Activated CD8-positive, alpha-beta T cell treated with anti-CD3 and anti-CD28 coated beads, Interleukin-2, amount 10 ng/mL, durations not matched to agents 7 days and 5 days (primary cell): ENCODE results near the gene GATA5. TPM values are rescaled to one million over a fixed set of nuclear protein-coding genes. Genes with fewer than 3 reads are reported as not detected.

ENCODE experiments used
- ATAC-seq: fragments of 150-1000 bp; cut with Tn5 transposase; one replicate; pipeline ENCODE4 v1.10.0; 2021; ENCODE audit warnings: moderate library complexity
- CTCF ChIA-PET: fragments of 350-600 bp; sonication (Branson Sonifier 250); formaldehyde crosslinking; loops from one replicate; lab custom pipeline; 2021; ENCODE audit warnings: antibody characterized with exemption; lab: Charles Lee
- POLR2A ChIA-PET: fragments of 350-600 bp; sonication (Branson Sonifier 250); formaldehyde crosslinking; loops from one replicate; lab custom pipeline; 2021; ENCODE audit warnings: antibody characterized with exemption; lab: Charles Lee
- DNase-seq: peaks from one replicate; pipeline ENCODE4 v3.0.0-alpha.2; 2020
- H3K27ac Mint-ChIP-seq: one replicate; pipeline ENCODE4 v1.8.0; 2021; ENCODE audit warnings: mild to moderate bottlenecking, mixed read lengths
- H3K27me3 Mint-ChIP-seq: one replicate; pipeline ENCODE4 v1.8.0; 2021; ENCODE audit warnings: low read depth, mixed read lengths
- H3K36me3 Mint-ChIP-seq: one replicate; pipeline ENCODE4 v1.8.0; 2021; ENCODE audit warnings: low read depth, mixed read lengths
- H3K4me1 Mint-ChIP-seq: one replicate; pipeline ENCODE4 v1.8.0; 2021; ENCODE audit warnings: low read depth, mixed read lengths
- H3K4me3 Mint-ChIP-seq: one replicate; pipeline ENCODE4 v1.8.0; 2021; ENCODE audit warnings: mild to moderate bottlenecking, mixed read lengths
- H3K9me3 Mint-ChIP-seq: one replicate; pipeline ENCODE4 v1.8.0; 2022; ENCODE audit warnings: mixed read lengths; ENCODE audit not compliant: insufficient read depth
- total RNA-seq, 2 experiments: library from RNA; stranded (reverse); gene quantifications; one replicate each; pipeline ENCODE4 v1.2.3, GENCODE V29; 2021

Gene GATA5
- total RNA-seq, 2 experiments from 2014 or later: not detected

GRCh38 chr20:62466072-62466760 is 9.6 kb downstream of the GATA5 start:
- Mint-ChIP-seq H3K27me3 (peaks cover 5% of the 10 kb centered on the region), H3K9me3 (no peaks in the 10 kb centered on the region), H3K36me3 (no peaks in the 10 kb centered on the region), H3K27ac (no peak overlapping the region), H3K4me3 (no peak overlapping the region), H3K4me1 (no peaks in the 10 kb centered on the region)
- ChIA-PET POLR2A (no interaction called here), CTCF (no interaction called here)
- ATAC-seq (no peak), DNase-seq (no peak)

GRCh38 chr20:62464990-62465389 is 10.8 kb downstream of the GATA5 start:
- ChIA-PET POLR2A (no interaction called here), CTCF (no interaction called here)
- Mint-ChIP-seq H3K27ac (no peak overlapping the region), H3K27me3 (peaks cover 2% of the 10 kb centered on the region), H3K4me3 (no peak overlapping the region), H3K4me1 (no peaks in the 10 kb centered on the region), H3K36me3 (no peaks in the 10 kb centered on the region), H3K9me3 (no peaks in the 10 kb centered on the region)
- no peak for DNase-seq
- no peak for ATAC-seq

GRCh38 chr20:62464425-62464770 is 11.4 kb downstream of the GATA5 start:
- ChIA-PET CTCF (no interaction called here), POLR2A (no interaction called here)
- no peaks in the 10 kb centered on the region for H3K4me1 Mint-ChIP-seq
- ATAC-seq (no peak), DNase-seq (no peak)
- no peak overlapping the region for H3K4me3 Mint-ChIP-seq
- no peak overlapping the region for H3K27ac Mint-ChIP-seq
- no peaks in the 10 kb centered on the region for H3K27me3 Mint-ChIP-seq
- no peaks in the 10 kb centered on the region for H3K36me3 Mint-ChIP-seq
- no peaks in the 10 kb centered on the region for H3K9me3 Mint-ChIP-seq

- ATAC-seq (no peak), DNase-seq (no peak)
- H3K36me3 Mint-ChIP-seq: no peaks in the 10 kb centered on the region
- ChIA-PET CTCF (no interaction called here), POLR2A (no interaction called here)
- H3K27me3 Mint-ChIP-seq: no peaks in the 10 kb centered on the region
- no peaks in the 10 kb centered on the region for H3K4me1 Mint-ChIP-seq
- no peaks in the 10 kb centered on the region for H3K9me3 Mint-ChIP-seq
- H3K4me3 Mint-ChIP-seq: no peak overlapping the region
- no peak overlapping the region for H3K27ac Mint-ChIP-seq
Measured at GRCh38 chr20:62463651-62464424, 12.0 kb downstream of the GATA5 start.

GRCh38 chr20:62462976-62463592 is 12.7 kb downstream of the GATA5 start:
- no peak overlapping the region for H3K27ac Mint-ChIP-seq
- no peak for DNase-seq
- ATAC-seq: no peak
- H3K36me3 Mint-ChIP-seq: no peaks in the 10 kb centered on the region
- no peaks in the 10 kb centered on the region for H3K4me1 Mint-ChIP-seq
- H3K4me3 Mint-ChIP-seq: no peak overlapping the region
- H3K27me3 Mint-ChIP-seq: no peaks in the 10 kb centered on the region
- ChIA-PET CTCF (no interaction called here), POLR2A (no interaction called here)
- H3K9me3 Mint-ChIP-seq: no peaks in the 10 kb centered on the region

DNA sequence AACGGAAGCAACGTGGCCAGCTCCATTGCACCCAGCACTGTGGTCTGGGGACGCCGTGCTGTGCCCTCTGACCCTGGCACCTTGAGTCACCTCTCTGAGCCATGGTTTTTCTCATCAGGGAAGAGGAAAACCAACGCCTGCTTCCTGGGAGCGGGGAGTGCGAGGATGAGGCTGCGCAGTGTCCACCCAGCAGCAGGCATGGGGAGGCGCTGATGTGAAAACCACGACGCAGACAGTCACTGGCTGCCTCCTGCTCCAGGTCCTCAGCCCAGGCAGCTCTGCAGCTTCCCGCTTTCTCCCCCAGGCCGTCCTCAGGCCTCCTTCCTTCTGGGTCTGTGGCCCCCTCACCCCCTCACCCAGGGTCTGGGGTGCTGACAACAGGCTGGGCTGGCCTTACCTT is 14.0 kb downstream of the GATA5 start:
- ChIA-PET CTCF (no interaction called here), POLR2A (no interaction called here)
- H3K9me3 Mint-ChIP-seq: no peaks in the 10 kb centered on the region
- H3K4me1 Mint-ChIP-seq: no peaks in the 10 kb centered on the region
- ATAC-seq (no peak), DNase-seq (no peak)
- no peaks in the 10 kb centered on the region for H3K27me3 Mint-ChIP-seq
- H3K27ac Mint-ChIP-seq: no peak overlapping the region
- H3K4me3 Mint-ChIP-seq: no peak overlapping the region
- no peaks in the 10 kb centered on the region for H3K36me3 Mint-ChIP-seq

DNA sequence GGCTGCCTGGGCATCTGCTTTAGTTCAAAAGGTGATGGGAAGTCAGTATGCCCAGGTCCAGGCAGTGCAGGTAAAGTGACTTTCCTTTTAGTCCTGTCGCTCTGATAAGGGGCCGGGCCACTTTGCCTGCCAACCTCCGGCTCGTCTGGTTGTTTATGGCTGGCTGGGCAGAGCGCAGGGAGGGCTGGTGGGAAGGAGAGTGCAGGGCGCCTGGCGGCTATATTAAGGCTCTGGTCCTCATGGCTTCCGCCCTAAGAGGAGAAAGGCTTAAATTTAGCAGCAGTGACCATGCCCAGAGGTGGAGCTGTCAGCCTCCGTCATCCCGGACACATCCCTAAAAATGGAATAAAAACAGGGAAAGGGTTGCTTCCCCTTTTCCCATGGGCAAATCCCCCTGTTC is 14.6 kb downstream of the GATA5 start:
- Mint-ChIP-seq H3K9me3 (no peaks in the 10 kb centered on the region), H3K36me3 (no peaks in the 10 kb centered on the region), H3K4me3 (no peak overlapping the region), H3K4me1 (no peaks in the 10 kb centered on the region), H3K27me3 (peaks cover under 1% of the 10 kb centered on the region), H3K27ac (no peak overlapping the region)
- DNase-seq (no peak), ATAC-seq (no peak)
- POLR2A ChIA-PET: no interaction called here
- CTCF ChIA-PET: no interaction called here

GRCh38 chr20:62460678-62461077 is 15.1 kb downstream of the GATA5 start:
- Mint-ChIP-seq H3K27ac (no peak overlapping the region), H3K4me1 (no peaks in the 10 kb centered on the region), H3K9me3 (no peaks in the 10 kb centered on the region), H3K36me3 (no peaks in the 10 kb centered on the region), H3K4me3 (no peak overlapping the region), H3K27me3 (peaks cover 2% of the 10 kb centered on the region)
- CTCF ChIA-PET: no interaction called here
- POLR2A ChIA-PET: no interaction called here
- ATAC-seq (no peak), DNase-seq (no peak)

DNA sequence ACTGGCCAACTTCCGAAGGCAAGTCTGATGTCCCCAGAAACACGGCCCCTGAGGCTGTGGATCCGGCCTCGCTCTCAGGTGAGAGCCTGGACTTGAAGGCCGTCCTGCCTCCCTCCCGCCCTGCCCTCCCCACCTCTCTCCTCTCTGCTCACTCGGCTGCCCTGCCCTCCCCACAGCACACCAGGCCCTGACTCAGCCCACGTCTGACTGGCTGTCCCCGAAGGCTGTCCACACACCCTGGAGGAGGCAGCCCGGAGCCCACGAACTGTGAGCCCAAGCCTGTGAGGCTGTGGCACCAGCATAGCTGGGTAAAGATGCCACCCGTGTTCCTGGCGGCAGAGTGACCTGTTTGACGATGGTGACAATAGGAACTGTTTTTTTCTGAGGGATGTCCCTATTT is 16.3 kb downstream of the GATA5 start:
- Mint-ChIP-seq H3K27ac (no peak overlapping the region), H3K9me3 (no peaks in the 10 kb centered on the region), H3K27me3 (peaks cover 2% of the 10 kb centered on the region), H3K4me3 (no peak overlapping the region), H3K4me1 (no peaks in the 10 kb centered on the region), H3K36me3 (no peaks in the 10 kb centered on the region)
- no peak for DNase-seq
- no peak for ATAC-seq
- CTCF ChIA-PET: no interaction called here
- POLR2A ChIA-PET: no interaction called here

DNA sequence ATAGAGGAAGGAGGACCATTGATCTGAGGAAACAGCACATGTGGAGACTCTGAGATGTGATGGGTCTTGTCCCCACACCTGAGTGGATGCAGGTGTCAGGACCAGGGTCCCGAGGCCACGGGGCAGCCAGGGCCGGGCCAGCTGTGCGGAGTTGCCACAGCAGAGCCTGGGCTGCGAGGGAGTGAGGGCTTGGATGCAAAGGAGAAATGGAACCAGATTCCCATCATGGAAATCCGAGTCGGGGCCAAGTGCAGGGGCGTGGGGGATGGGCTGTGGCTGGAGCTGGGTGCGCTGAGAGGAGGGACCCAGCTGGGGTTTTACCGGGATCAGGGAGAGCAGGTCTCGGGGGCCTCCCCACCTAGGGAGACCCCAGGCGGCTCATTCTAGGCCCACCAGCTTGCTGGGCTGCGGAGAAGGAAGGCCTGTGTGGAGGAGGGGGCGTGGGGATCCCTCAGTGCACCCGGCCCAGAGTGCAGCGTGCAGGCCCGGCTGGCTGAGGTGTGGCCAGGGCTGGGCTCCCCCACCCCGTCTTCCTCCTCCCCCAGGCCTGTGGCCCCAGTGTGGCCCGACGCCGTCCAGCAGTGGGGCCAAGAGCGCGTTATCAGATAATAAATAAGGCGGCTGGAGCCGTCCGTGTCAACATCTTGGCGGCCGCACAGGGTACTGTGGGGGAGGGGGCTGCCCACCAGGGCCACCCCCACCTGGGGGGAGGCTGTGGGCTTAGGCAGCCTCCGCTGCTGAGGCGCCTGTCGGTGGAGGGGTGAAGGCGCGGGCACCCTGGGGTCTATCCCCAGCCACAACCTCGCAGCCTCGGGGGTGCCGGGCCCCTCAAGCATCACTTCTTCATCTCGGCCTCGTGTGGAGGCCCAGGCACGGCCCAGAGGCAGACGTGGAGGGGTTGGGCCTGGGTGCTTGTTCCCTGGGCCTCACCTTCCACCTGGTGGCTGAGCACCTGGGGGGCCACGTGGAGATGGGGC is 17.2 kb downstream of the GATA5 start:
- ATAC-seq (no peak), DNase-seq (no peak)
- Mint-ChIP-seq H3K4me1 (no peaks in the 10 kb centered on the region), H3K9me3 (no peaks in the 10 kb centered on the region), H3K27me3 (peaks cover 2% of the 10 kb centered on the region), H3K27ac (no peak overlapping the region), H3K4me3 (no peak overlapping the region), H3K36me3 (no peaks in the 10 kb centered on the region)
- POLR2A ChIA-PET: no interaction called here
- CTCF ChIA-PET: no interaction called here

DNA sequence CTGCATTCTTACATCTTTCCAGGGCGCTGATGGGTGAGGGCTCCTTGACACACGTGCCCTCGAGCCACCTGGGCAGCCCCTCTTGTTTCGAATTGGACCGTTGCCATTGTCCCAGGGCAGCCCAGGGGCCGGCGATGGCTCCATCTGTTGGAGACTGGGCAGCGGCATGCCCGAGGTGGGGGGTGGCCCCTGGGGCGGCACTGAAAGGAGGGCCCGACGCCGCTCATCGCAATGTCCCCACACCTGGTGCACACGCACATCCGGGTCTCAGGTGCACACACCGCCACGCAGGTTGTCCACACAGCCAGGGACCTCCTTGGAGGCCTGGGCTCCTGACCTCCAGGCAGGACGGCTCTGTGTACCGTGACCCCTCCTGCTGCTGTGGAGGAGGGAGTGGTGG is 18.0 kb downstream of the GATA5 start:
- no peak for ATAC-seq
- DNase-seq: no peak
- no peaks in the 10 kb centered on the region for H3K4me1 Mint-ChIP-seq
- no peak overlapping the region for H3K27ac Mint-ChIP-seq
- H3K27me3 Mint-ChIP-seq: peaks cover 2% of the 10 kb centered on the region
- POLR2A ChIA-PET: no interaction called here
- no peaks in the 10 kb centered on the region for H3K9me3 Mint-ChIP-seq
- H3K4me3 Mint-ChIP-seq: no peak overlapping the region
- CTCF ChIA-PET: no interaction called here
- no peaks in the 10 kb centered on the region for H3K36me3 Mint-ChIP-seq
